Gastrocnemius medialis (tissue), 4 donors: ENCODE data around the gene TMEM109. TPM values are rescaled to one million over a fixed set of nuclear protein-coding genes. Genes with fewer than 3 reads are reported as not detected.

Source experiments
- ATAC-seq, 2 donors: fragments of 150-250 bp; one replicate each; pipeline ENCODE4 v1.9.1; 2016
- DNase-seq, 2 donors: peaks; one replicate each; pipeline ENCODE4 v3.0.0-alpha.2; 2019
- H3K27ac ChIP-seq, 4 donors: fragments of 200-600 bp; sonication (generic); 1 replicate in 1 of 4; 2 replicates in 3 of 4; pipeline ENCODE4 v1.5.1; 2016 to 2018; ENCODE audit warnings: mild to moderate bottlenecking in 2 of 4, moderate library complexity in 1 of 4
- H3K27me3 ChIP-seq, 3 donors: fragments of 200-600 bp; sonication (generic) in 2 of 3; 1 replicate in 1 of 3; 2 replicates in 2 of 3; pipeline versions ENCODE4 v1.5.1 to v1.6.0; 2016 to 2019; ENCODE audit warnings: mild to moderate bottlenecking in 1 of 3, moderate library complexity in 1 of 3
- H3K36me3 ChIP-seq, 2 donors: fragments of 200-600 bp; sonication (generic) in 1 of 2; one replicate each; pipeline ENCODE4 v1.5.1; 2017 to 2018
- H3K4me1 ChIP-seq, 2 donors: fragments of 200-600 bp; sonication (generic) in 1 of 2; one replicate each; pipeline ENCODE4 v1.5.1; 2016 to 2017; ENCODE audit warnings: mild to moderate bottlenecking in 2 of 2
- H3K4me3 ChIP-seq, 4 donors: fragments of 200-600 bp; sonication (generic) in 3 of 4; 1 replicate in 1 of 4; 2 replicates in 3 of 4; pipeline ENCODE4 v1.5.1; 2016 to 2019; ENCODE audit warnings: mild to moderate bottlenecking in 2 of 4
- H3K9me3 ChIP-seq, 3 donors: fragments of 200-600 bp; sonication (generic) in 2 of 3; 1 replicate in 1 of 3; 2 replicates in 2 of 3; pipeline ENCODE4 v1.5.1; 2016 to 2019
- CTCF ChIP-seq, 5 experiments: fragments of 450-650 bp in 3 of 5; fragments of 200-600 bp in 2 of 5; sonication (generic) in 2 of 5; IDR thresholded peaks in 4 of 5; conservative IDR thresholded peaks in 1 of 5; 1 replicate in 4 of 5; 2 replicates in 1 of 5; pipeline ENCODE4 v1.5.1; 2016 to 2019; ENCODE audit warnings: antibody characterized with exemption in 5 of 5, mild to moderate bottlenecking in 3 of 5, moderate library complexity in 3 of 5
- POLR2A ChIP-seq, 2 donors: fragments of 450-650 bp; IDR thresholded peaks; one replicate each; pipeline ENCODE4 v1.6.1; 2017; ENCODE audit warnings: antibody characterized with exemption in 2 of 2, mild to moderate bottlenecking in 2 of 2, moderate library complexity in 2 of 2
- in situ Hi-C, 4 donors: fragments of 200-750 bp; cut with MboI; loops; one replicate each; pipeline versions ENCODE4 v1.15.0 to v1.8.0; 2017; ENCODE audit warnings: low sequenced_read_pairs in 4 of 4
- intact Hi-C: fragments of 100-400 bp; cut with DNase I; formaldehyde crosslinking; loops from one replicate; pipeline ENCODE4 v1.15.1; 2023; ENCODE audit warnings: low total_unique reads
- total RNA-seq, 4 donors: library from RNA; depleted of rRNA; stranded (reverse); fragments of >200 nt; gene quantifications; one replicate each; pipeline versions ENCODE4 v1.1.0 to v1.2.3, GENCODE V29; 2016

TMEM109 gene
- total RNA-seq, 4 donors from 2014 or later = 56.5 to 105 (median 82.6) TPM

- DNase-seq = no peak
- H3K27ac ChIP-seq = no peak overlapping the region
- in situ Hi-C loops (loop anchor here in 1 of 4 donors (25.0 kb wide), 1 partner anchor 240 kb away; the partner anchor contains the start of gene VPS37C), intact Hi-C loops (no loop called here)
- peaks cover 7 to 22% (median 21%) of the 10 kb centered on the region in 3 donors for H3K27me3 ChIP-seq
- TF ChIP-seq POLR2A (IDR thresholded peaks at IDR 0.05) (no peak), CTCF (IDR thresholded peaks at IDR 0.05 in 4 of 5, conservative IDR thresholded peaks at IDR 0.05 in 1 of 5) (no peak)
- H3K9me3 ChIP-seq = no peaks in the 10 kb centered on the region
- ATAC-seq = no peak
- H3K4me3 ChIP-seq = no peak overlapping the region
- H3K4me1 ChIP-seq = peaks cover 33 to 49% of the 10 kb centered on the region in 2 donors
- peaks cover 0 to 36% of the 10 kb centered on the region in 2 donors for H3K36me3 ChIP-seq
Observed at GRCh38 chr11:60921777-60922335, 7.9 kb downstream of the TMEM109 start.

- TF ChIP-seq CTCF (IDR thresholded peaks at IDR 0.05 in 4 of 5, conservative IDR thresholded peaks at IDR 0.05 in 1 of 5) (no peak), POLR2A (IDR thresholded peaks at IDR 0.05) (no peak)
- Histone ChIP-seq H3K36me3 (peaks cover 0 to 36% of the 10 kb centered on the region in 2 donors), H3K9me3 (no peaks in the 10 kb centered on the region), H3K27ac (no peak overlapping the region), H3K4me1 (peaks cover 24 to 39% of the 10 kb centered on the region in 2 donors), H3K4me3 (no peak overlapping the region), H3K27me3 (peaks cover 10 to 29% (median 21%) of the 10 kb centered on the region in 3 donors)
- DNase-seq (no peak), ATAC-seq (no peak)
- intact Hi-C loops (no loop called here), in situ Hi-C loops (loop anchor here in 1 of 4 donors (25.0 kb wide), 1 partner anchor 239 kb away; the partner anchor contains the start of gene VPS37C)
Observed at GRCh38 chr11:60922906-60923305, 8.9 kb downstream of the TMEM109 start.

- intact Hi-C loops = no loop called here
- ATAC-seq = no peak
Observed at GRCh38 chr11:60923326-60923725, 9.4 kb downstream of the TMEM109 start.

GRCh38 chr11:60923800-60924109 is 9.8 kb downstream of the TMEM109 start:
- intact Hi-C loops (no loop called here), in situ Hi-C loops (loop anchor here in 1 of 4 donors (25.0 kb wide), 1 partner anchor 239 kb away; the partner anchor contains the start of gene VPS37C)
- TF ChIP-seq POLR2A (IDR thresholded peaks at IDR 0.05) (no peak), CTCF (IDR thresholded peaks at IDR 0.05 in 4 of 5, conservative IDR thresholded peaks at IDR 0.05 in 1 of 5) (no peak)
- no peak for DNase-seq
- H3K4me1 ChIP-seq = peaks cover 16 to 31% of the 10 kb centered on the region in 2 donors
- H3K27me3 ChIP-seq = peaks cover 10 to 29% (median 21%) of the 10 kb centered on the region in 3 donors
- no peaks in the 10 kb centered on the region for H3K9me3 ChIP-seq
- peak overlapping the region; percentile 57 to 70 (median 62) for H3K4me3 ChIP-seq
- no peak for ATAC-seq
- H3K27ac ChIP-seq = no peak overlapping the region
- peaks cover 0 to 36% of the 10 kb centered on the region in 2 donors for H3K36me3 ChIP-seq

More at GRCh38 chr11:60923326-60923725, 9.4 kb downstream of the TMEM109 start:
- H3K4me1 ChIP-seq = peaks cover 20 to 35% of the 10 kb centered on the region in 2 donors
- no peak overlapping the region for H3K4me3 ChIP-seq
- peaks cover 10 to 29% (median 21%) of the 10 kb centered on the region in 3 donors for H3K27me3 ChIP-seq
- TF ChIP-seq CTCF (IDR thresholded peaks at IDR 0.05 in 4 of 5, conservative IDR thresholded peaks at IDR 0.05 in 1 of 5) (no peak), POLR2A (IDR thresholded peaks at IDR 0.05) (no peak)
- peaks cover 0 to 36% of the 10 kb centered on the region in 2 donors for H3K36me3 ChIP-seq
- H3K27ac ChIP-seq = no peak overlapping the region
- in situ Hi-C loops = loop anchor here in 1 of 4 donors (25.0 kb wide), 1 partner anchor 239 kb away; the partner anchor contains the start of gene VPS37C
- H3K9me3 ChIP-seq = no peaks in the 10 kb centered on the region
- no peak for DNase-seq
